ENCODE results near the gene MIOX. TPM values are rescaled to one million over a fixed set of nuclear protein-coding genes. Genes with fewer than 3 reads are reported as not detected.

Gene MIOX
- total and polyA plus RNA-seq, 2 of the 13 experiments (the other 11 are each of a cell fraction or from before 2014, with no cell fraction given): 1.5 to 2.9 TPM

DNA sequence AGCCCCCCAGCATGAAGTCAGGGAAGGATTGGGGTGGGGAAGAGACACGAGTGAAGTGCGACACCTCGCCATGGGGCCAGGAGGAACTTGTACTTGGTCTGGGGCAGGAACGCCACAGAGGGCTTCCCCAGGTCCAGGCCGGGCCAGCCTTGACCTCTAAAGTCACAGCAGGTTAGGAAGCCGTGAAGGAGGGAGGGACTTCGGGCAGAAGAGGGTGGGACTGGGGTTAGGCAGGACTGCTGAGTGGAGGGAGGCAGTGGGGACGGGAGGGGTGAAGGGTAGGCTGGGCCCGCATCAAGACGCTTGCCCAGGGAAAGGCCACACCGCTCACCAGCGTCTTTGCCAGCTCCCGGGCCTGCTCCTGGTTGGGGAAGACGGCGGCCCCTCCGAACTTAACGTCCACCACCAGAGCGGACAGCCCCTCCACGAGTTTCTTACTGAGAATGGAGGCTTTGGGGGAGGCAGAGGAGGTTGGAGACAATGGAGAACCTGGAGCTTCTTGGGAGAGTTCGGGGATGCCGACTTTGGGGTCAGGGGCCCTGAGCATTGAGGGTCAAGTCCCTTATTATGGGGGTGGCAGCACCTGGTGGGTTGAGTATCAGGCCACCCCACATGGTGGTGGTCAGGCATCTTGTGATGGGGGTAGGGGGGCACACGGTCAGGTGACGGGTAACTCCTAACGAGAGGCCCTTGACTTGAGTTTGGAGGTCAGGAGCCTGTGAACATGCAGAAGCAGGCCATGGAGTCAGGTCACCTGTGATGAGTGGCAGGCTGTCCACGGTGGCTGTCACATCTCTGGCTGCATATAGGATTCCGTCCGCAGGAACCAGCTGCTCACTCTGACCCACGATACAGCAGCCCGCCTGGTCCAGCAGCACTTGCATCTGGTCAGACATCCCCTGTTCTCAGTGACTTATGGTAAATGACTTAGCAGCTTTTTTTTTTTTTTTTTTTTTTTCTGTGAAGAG, 40.5 kb downstream of the MIOX start (continued):
- TF ChIP-seq ZNF350 (CRISPR knock-in tag; IDR thresholded peaks at IDR 0.05; ENCODE audit: borderline replicate concordance, low read depth) (peak; percentile 46), ZNF703 (CRISPR knock-in tag; IDR thresholded peaks at IDR 0.05; ENCODE audit: borderline replicate concordance) (0 out of 2 replicates have a peak, but pooled peaks have one; percentile 21), ZNF44 (CRISPR knock-in tag; IDR thresholded peaks at IDR 0.05) (no peak), SPEN (CRISPR knock-in tag; IDR thresholded peaks at IDR 0.05; ENCODE audit: low read depth) (peak; percentile 70; the same call in 1 of the 2 replicates), NCOA2 (CRISPR knock-in tag; IDR thresholded peaks at IDR 0.05) (peak; percentile 43; the same call in 1 of the 2 replicates), ZC3H4 (CRISPR knock-in tag; IDR thresholded peaks at IDR 0.05; ENCODE audit: borderline replicate concordance) (0 out of 2 replicates have a peak, but pooled peaks have one; percentile 77), DMAP1 (CRISPR knock-in tag; IDR thresholded peaks at IDR 0.05) (peak; percentile 51; the same call in 1 of the 2 replicates), ZNF761 (CRISPR knock-in tag; conservative IDR thresholded peaks at IDR 0.05) (peak; percentile 50; the same call in 1 of the 2 replicates), ARID3A (IDR thresholded peaks at IDR 0.05; ENCODE audit: low read depth, low read length) (no peak), GTF2F1 (IDR thresholded peaks at IDR 0.05; ENCODE audit: low read length) (no peak), IRF2 (CRISPR knock-in tag; IDR thresholded peaks at IDR 0.05) (peak; percentile 63; the same call in 1 of the 2 replicates), KLF15 (CRISPR knock-in tag; IDR thresholded peaks at IDR 0.05; ENCODE audit: borderline replicate concordance) (0 out of 2 replicates have a peak, but pooled peaks have one; percentile 26), TCF7 (IDR thresholded peaks at IDR 0.05; ENCODE audit: low read depth) (no peak), GATAD1 (CRISPR knock-in tag; IDR thresholded peaks at IDR 0.05) (peak; percentile 55; the same call in 1 of the 2 replicates)
- TF ChIP-seq, protein P1, sequence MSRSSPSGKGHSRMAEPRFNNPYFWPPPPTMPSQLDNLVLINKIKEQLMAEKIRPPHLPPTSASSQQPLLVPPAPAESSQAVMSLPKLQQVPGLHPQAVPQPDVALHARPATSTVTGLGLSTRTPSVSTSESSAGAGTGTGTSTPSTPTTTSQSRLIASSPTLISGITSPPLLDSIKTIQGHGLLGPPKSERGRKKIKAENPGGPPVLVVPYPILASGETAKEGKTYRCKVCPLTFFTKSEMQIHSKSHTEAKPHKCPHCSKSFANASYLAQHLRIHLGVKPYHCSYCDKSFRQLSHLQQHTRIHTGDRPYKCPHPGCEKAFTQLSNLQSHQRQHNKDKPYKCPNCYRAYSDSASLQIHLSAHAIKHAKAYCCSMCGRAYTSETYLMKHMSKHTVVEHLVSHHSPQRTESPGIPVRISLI (CRISPR knock-in tag; IDR thresholded peaks at IDR 0.05; ENCODE audit: borderline replicate concordance): 0 out of 2 replicates have a peak, but pooled peaks have one; percentile 12
- TF ChIP-seq, protein P2, sequence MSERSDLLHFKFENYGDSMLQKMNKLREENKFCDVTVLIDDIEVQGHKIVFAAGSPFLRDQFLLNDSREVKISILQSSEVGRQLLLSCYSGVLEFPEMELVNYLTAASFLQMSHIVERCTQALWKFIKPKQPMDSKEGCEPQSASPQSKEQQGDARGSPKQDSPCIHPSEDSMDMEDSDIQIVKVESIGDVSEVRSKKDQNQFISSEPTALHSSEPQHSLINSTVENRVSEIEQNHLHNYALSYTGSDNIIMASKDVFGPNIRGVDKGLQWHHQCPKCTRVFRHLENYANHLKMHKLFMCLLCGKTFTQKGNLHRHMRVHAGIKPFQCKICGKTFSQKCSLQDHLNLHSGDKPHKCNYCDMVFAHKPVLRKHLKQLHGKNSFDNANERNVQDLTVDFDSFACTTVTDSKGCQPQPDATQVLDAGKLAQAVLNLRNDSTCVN (CRISPR knock-in tag; IDR thresholded peaks at IDR 0.05; ENCODE audit: borderline replicate concordance): 0 out of 2 replicates have a peak, but pooled peaks have one; percentile 56
- TF ChIP-seq, protein P3, sequence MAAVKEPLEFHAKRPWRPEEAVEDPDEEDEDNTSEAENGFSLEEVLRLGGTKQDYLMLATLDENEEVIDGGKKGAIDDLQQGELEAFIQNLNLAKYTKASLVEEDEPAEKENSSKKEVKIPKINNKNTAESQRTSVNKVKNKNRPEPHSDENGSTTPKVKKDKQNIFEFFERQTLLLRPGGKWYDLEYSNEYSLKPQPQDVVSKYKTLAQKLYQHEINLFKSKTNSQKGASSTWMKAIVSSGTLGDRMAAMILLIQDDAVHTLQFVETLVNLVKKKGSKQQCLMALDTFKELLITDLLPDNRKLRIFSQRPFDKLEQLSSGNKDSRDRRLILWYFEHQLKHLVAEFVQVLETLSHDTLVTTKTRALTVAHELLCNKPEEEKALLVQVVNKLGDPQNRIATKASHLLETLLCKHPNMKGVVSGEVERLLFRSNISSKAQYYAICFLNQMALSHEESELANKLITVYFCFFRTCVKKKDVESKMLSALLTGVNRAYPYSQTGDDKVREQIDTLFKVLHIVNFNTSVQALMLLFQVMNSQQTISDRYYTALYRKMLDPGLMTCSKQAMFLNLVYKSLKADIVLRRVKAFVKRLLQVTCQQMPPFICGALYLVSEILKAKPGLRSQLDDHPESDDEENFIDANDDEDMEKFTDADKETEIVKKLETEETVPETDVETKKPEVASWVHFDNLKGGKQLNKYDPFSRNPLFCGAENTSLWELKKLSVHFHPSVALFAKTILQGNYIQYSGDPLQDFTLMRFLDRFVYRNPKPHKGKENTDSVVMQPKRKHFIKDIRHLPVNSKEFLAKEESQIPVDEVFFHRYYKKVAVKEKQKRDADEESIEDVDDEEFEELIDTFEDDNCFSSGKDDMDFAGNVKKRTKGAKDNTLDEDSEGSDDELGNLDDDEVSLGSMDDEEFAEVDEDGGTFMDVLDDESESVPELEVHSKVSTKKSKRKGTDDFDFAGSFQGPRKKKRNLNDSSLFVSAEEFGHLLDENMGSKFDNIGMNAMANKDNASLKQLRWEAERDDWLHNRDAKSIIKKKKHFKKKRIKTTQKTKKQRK (IDR thresholded peaks at IDR 0.05; ENCODE audit: low read length): no peak
